B cell (primary cell): Measurements from ENCODE around the gene ERBB4. TPM values are rescaled to one million over a fixed set of nuclear protein-coding genes. Genes with fewer than 3 reads are reported as not detected.

Source experiments
- ATAC-seq: fragments of 200-7000 bp; cut with Tn5 transposase; one replicate; pipeline ENCODE4 v1.10.0; 2021; ENCODE audit warnings: low read depth, mild to moderate bottlenecking, moderate number of reproducible peaks, moderate library complexity
- CTCF ChIA-PET: fragments of 350-600 bp; sonication (Branson Sonifier 250); formaldehyde crosslinking; loops from one replicate; lab custom pipeline; 2021; ENCODE audit warnings: antibody characterized with exemption, inconsistent platforms; lab: Charles Lee
- POLR2A ChIA-PET: fragments of 350-600 bp; sonication (Branson Sonifier 250); formaldehyde crosslinking; loops from one replicate; lab custom pipeline; 2021; ENCODE audit warnings: antibody characterized with exemption; lab: Charles Lee
- DNase-seq: peaks from one replicate; pipeline ENCODE4 v3.0.0; 2013
- H2AFZ ChIP-seq: 2 replicates; pipeline ENCODE4 v1.6.1; 2012; ENCODE audit warnings: mild to moderate bottlenecking, low read depth, low read length; ENCODE audit not compliant: insufficient read depth, poor library complexity, severe bottlenecking
- H3K27ac ChIP-seq, 2 donors: 1 replicate in 1 of 2; 2 replicates in 1 of 2; pipeline ENCODE4 v1.5.1; 2012 to 2013; ENCODE audit warnings: low read length in 2 of 2, mild to moderate bottlenecking in 2 of 2, moderate library complexity in 1 of 2
- H3K27me3 ChIP-seq, 4 experiments: fragments of 200-600 bp in 1 of 4; sonication (generic) in 1 of 4; replicated peaks in 1 of 4; 1 replicate in 2 of 4; 2 replicates in 2 of 4; pipeline versions ENCODE4 v1.6.1 to v1.7.0; 2013 to 2016; ENCODE audit warnings: low read length in 3 of 4, mild to moderate bottlenecking in 2 of 4, mixed read lengths in 1 of 4, moderate library complexity in 1 of 4; ENCODE audit not compliant: insufficient read depth in 4 of 4, control insufficient read depth in 3 of 4; ENCODE audit errors: control extremely low read depth in 1 of 4
- H3K36me3 ChIP-seq, 2 experiments: replicated peaks in 1 of 2; 1 replicate in 1 of 2; 2 replicates in 1 of 2; pipeline versions ENCODE4 v1.6.1 to v1.7.1; 2013; ENCODE audit warnings: low read length in 1 of 2; ENCODE audit not compliant: insufficient read depth in 2 of 2, control insufficient read depth in 1 of 2; ENCODE audit errors: control extremely low read depth in 1 of 2, extremely low read depth in 1 of 2
- H3K4me1 ChIP-seq, 2 donors: fragments of 200-600 bp in 1 of 2; sonication (generic) in 1 of 2; 1 replicate in 1 of 2; 2 replicates in 1 of 2; pipeline versions ENCODE4 v1.5.1 to v1.6.1; 2013 to 2017; ENCODE audit warnings: low read length in 2 of 2; ENCODE audit not compliant: control insufficient read depth in 2 of 2, insufficient read depth in 2 of 2
- H3K4me2 ChIP-seq: replicated peaks from 2 replicates; pipeline ENCODE3; 2012; ENCODE audit warnings: mild to moderate bottlenecking, low read depth, low read length; ENCODE audit not compliant: poor library complexity, severe bottlenecking
- H3K4me3 ChIP-seq, 5 experiments: fragments of 200-600 bp in 1 of 5; sonication (generic) in 1 of 5; 1 replicate in 3 of 5; 2 replicates in 2 of 5; pipeline versions ENCODE4 v1.5.1 to v1.7.0; 2011 to 2016; ENCODE audit warnings: low read length in 4 of 5, mild to moderate bottlenecking in 4 of 5, low read depth in 2 of 5, control low read depth in 1 of 5, moderate library complexity in 1 of 5; ENCODE audit not compliant: insufficient read depth in 1 of 5; ENCODE audit errors: control extremely low read depth in 1 of 5, extremely low read depth in 1 of 5
- H3K79me2 ChIP-seq: fragments of 200-600 bp; sonication (generic); one replicate; pipeline ENCODE4 v1.6.0; 2016; ENCODE audit warnings: low read length; ENCODE audit not compliant: control insufficient read depth, insufficient read depth
- H3K9ac ChIP-seq: fragments of 200-600 bp; sonication (generic); 2 replicates; pipeline ENCODE4 v1.6.1; 2017; ENCODE audit warnings: mild to moderate bottlenecking, low read length, moderate library complexity
- H3K9me3 ChIP-seq, 3 donors: one replicate each; pipeline versions ENCODE4 v1.6.1 to v1.7.1; 2013; ENCODE audit warnings: low read length in 2 of 3; ENCODE audit not compliant: control insufficient read depth in 2 of 3, insufficient read depth in 1 of 3; ENCODE audit errors: control extremely low read depth in 1 of 3
- H4K20me1 ChIP-seq: 2 replicates; pipeline ENCODE4 v1.6.0; 2012; ENCODE audit warnings: mild to moderate bottlenecking, low read length; ENCODE audit not compliant: insufficient read depth, control insufficient read depth, poor library complexity, severe bottlenecking
- H3K27ac Mint-ChIP-seq: one replicate; pipeline ENCODE4 v1.8.0; 2021; ENCODE audit warnings: mixed read lengths
- H3K27me3 Mint-ChIP-seq: one replicate; pipeline ENCODE4 v1.8.0; 2021; ENCODE audit warnings: mixed read lengths
- H3K4me1 Mint-ChIP-seq: one replicate; pipeline ENCODE4 v1.8.0; 2021; ENCODE audit warnings: mixed read lengths
- H3K4me3 Mint-ChIP-seq: one replicate; pipeline ENCODE4 v1.8.0; 2021; ENCODE audit warnings: mixed read lengths
- H3K9me3 Mint-ChIP-seq: one replicate; pipeline ENCODE4 v1.8.0; 2022; ENCODE audit warnings: mixed read lengths; ENCODE audit not compliant: insufficient read depth
- CTCF ChIP-seq: fragments of 200-600 bp; IDR thresholded peaks from one replicate; pipeline ENCODE4 v1.8.0; 2022; ENCODE audit warnings: antibody characterized with exemption, mild to moderate bottlenecking
- EZH2 ChIP-seq: IDR thresholded peaks from 2 replicates; pipeline ENCODE4 v1.6.1; 2012; ENCODE audit warnings: borderline replicate concordance, low read depth, mild to moderate bottlenecking, moderate library complexity, low read length; ENCODE audit not compliant: insufficient read depth, poor library complexity, severe bottlenecking
- WGBS: methylation state at CpG from one replicate; pipeline ENCODE4 v1.1.5; 2013; ENCODE audit warnings: missing lambda C conversion rate; ENCODE audit not compliant: insufficient coverage; 5-methylcytosine and 5-hydroxymethylcytosine counted together
- intact Hi-C: fragments of 100-400 bp; cut with micrococcal nuclease; formaldehyde crosslinking; loops from one replicate; pipeline ENCODE4 v1.10.0; 2022
- polyA plus RNA-seq: library from polyadenylated mRNA; depleted of rRNA; stranded (reverse); fragments of >200 nt; gene quantifications from 2 replicates; pipeline ENCODE4 v1.2.3, GENCODE V29; 2012
- total RNA-seq, 2 donors: library from RNA; stranded (reverse); fragments of 120-200 nt in 1 of 2; gene quantifications; 1 replicate in 1 of 2; 2 replicates in 1 of 2; pipeline versions ENCODE4 v1.2.3 to v1.2.4, GENCODE V29; 2013 to 2022

Gene ERBB4
- total and polyA plus RNA-seq, 2 donors (not counting 1 experiment from before 2014, with no cell fraction given), result not detected

DNA sequence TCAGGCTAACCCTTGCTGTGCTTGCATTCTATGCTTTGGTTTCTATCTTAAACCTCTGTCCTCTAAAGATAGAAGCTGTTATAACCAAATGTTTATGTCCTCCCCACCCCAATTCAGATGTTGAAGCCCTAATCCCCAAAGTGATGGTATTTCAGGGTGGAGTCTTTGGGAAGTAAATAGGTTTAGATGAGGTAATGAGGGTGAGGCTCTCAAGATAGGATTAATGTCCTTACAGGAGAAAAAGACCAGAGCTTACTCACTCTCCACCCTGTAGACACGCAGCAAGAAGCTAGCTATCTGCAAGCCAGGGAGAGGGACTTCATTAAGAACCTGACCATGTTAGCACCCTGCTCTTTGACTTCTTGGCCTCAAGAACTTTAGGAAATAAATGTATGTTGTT lies 362.5 kb downstream of the ERBB4 start:
- H3K9me3 ChIP-seq, result peaks cover 0 to 1% (median 0%) of the 10 kb centered on the region in 3 donors
- Mint-ChIP-seq H3K4me1 (no peaks in the 10 kb centered on the region), H3K4me3 (no peak overlapping the region), H3K27ac (no peak overlapping the region), H3K27me3 (no peaks in the 10 kb centered on the region), H3K9me3 (no peaks in the 10 kb centered on the region)
- ChIA-PET CTCF (no interaction called here), POLR2A (no interaction called here)
- H3K4me1 ChIP-seq, result no peaks in the 10 kb centered on the region
- ATAC-seq, result no peak
- H3K27ac ChIP-seq, result no peak overlapping the region
- H3K27me3 ChIP-seq, result no peaks in the 10 kb centered on the region
- TF ChIP-seq EZH2, result no peak
- TF ChIP-seq CTCF, result no peak
- no CpG with 5 or more reads among the region's 1 CpG for WGBS
- H4K20me1 ChIP-seq, result no peaks in the 10 kb centered on the region
- no peaks in the 10 kb centered on the region for H3K36me3 ChIP-seq
- no peak for DNase-seq
- no peak overlapping the region for H3K9ac ChIP-seq
- no peak overlapping the region for H3K4me2 ChIP-seq
- intact Hi-C loops, result no loop called here
- H2AFZ ChIP-seq, result no peak overlapping the region
- H3K4me3 ChIP-seq, result no peak overlapping the region
- H3K79me2 ChIP-seq, result no peaks in the 10 kb centered on the region

DNA sequence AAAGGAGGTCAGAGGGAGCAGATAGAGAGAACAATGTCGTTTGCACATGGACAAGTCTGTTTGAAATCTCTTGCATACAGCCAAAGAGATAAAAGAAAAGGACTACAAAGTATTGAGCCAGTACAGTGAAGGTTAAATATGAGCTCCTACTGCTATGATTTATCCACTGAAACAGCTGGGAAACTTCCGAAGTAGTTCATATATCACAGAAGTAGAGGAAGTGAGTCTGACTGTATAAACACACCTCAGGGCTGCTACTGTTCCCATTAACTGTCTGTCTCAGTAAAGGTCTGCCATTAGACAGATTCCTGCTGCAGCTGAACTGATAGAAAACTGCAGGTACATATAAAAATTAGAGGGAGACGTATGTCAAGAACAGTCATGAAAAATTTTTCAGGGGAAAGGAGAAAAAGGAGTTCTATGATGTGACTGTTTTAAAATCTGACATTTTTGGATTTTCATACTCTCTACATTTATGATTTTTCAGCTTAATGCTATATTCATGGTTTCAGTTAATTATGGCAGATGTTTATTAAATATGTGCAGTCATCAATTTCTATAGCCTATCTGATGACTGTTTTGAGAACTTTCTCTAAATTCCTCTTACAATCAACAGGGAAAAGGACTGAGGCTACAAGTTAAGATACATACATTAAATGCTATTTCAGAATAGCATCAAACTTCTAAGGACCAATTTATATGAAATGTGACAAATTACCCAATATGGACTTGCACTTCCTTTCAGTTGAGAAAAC lies 364.7 kb downstream of the ERBB4 start:
- Mint-ChIP-seq H3K27me3 (no peaks in the 10 kb centered on the region), H3K4me3 (no peak overlapping the region), H3K4me1 (no peaks in the 10 kb centered on the region), H3K27ac (no peak overlapping the region), H3K9me3 (peaks cover 2% of the 10 kb centered on the region)
- TF ChIP-seq EZH2, result no peak
- no peak for TF ChIP-seq CTCF
- intact Hi-C loops, result no loop called here
- Histone ChIP-seq H3K4me3 (no peak overlapping the region), H3K36me3 (no peaks in the 10 kb centered on the region), H4K20me1 (no peaks in the 10 kb centered on the region), H3K4me1 (no peaks in the 10 kb centered on the region), H3K27ac (no peak overlapping the region), H2AFZ (no peak overlapping the region), H3K79me2 (no peaks in the 10 kb centered on the region), H3K9me3 (peaks cover 0 to 1% (median 0%) of the 10 kb centered on the region in 3 donors), H3K27me3 (no peaks in the 10 kb centered on the region), H3K4me2 (no peak overlapping the region), H3K9ac (no peak overlapping the region)
- 0% methylated on average over 1 of the region's 3 CpGs for WGBS
- POLR2A ChIA-PET, result no interaction called here
- DNase-seq, result no peak
- no peak for ATAC-seq
- CTCF ChIA-PET, result no interaction called here
